ENCODE measurements around the gene CACNB2. TPM values are rescaled to one million over a fixed set of nuclear protein-coding genes. Genes with fewer than 3 reads are reported as not detected.

Gene CACNB2
- total RNA-seq, 1 donor from 2014 or later: 7.6 TPM

DNA sequence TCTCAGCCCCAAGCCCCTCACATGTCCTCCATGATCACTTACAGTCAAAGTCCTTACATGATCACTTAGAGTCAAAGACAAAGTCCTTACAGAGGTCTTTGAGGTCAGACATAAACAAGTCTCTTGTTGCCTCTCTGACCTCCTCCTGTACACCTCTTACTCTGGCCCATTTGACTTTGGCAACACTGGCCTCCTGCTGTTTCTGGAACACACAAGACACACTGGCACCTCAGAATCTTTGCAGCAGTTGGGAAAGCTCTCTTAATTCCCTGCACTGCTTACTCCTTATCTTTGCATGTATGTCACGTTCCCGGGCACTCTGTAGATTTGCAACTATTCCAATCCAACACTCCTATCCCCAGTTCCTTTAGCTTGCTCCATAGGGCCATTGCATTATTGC, 408.9 kb downstream of the CACNB2 start:
- H3K4me3 Mint-ChIP-seq: no peak overlapping the region
- no peaks in the 10 kb centered on the region for H3K4me1 Mint-ChIP-seq (ENCODE audit: unreplicated experiment)
- TF ChIP-seq, protein P1, sequence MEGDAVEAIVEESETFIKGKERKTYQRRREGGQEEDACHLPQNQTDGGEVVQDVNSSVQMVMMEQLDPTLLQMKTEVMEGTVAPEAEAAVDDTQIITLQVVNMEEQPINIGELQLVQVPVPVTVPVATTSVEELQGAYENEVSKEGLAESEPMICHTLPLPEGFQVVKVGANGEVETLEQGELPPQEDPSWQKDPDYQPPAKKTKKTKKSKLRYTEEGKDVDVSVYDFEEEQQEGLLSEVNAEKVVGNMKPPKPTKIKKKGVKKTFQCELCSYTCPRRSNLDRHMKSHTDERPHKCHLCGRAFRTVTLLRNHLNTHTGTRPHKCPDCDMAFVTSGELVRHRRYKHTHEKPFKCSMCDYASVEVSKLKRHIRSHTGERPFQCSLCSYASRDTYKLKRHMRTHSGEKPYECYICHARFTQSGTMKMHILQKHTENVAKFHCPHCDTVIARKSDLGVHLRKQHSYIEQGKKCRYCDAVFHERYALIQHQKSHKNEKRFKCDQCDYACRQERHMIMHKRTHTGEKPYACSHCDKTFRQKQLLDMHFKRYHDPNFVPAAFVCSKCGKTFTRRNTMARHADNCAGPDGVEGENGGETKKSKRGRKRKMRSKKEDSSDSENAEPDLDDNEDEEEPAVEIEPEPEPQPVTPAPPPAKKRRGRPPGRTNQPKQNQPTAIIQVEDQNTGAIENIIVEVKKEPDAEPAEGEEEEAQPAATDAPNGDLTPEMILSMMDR (conservative IDR thresholded peaks at IDR 0.05): no peak
- no peaks in the 10 kb centered on the region for H3K9me3 Mint-ChIP-seq
- no peak overlapping the region for H3K27ac Mint-ChIP-seq
- no peak for DNase-seq (ENCODE audit: extremely low spot score, unreplicated experiment)
- H3K27me3 Mint-ChIP-seq: no peaks in the 10 kb centered on the region
- peaks cover 13% of the 10 kb centered on the region for H3K36me3 Mint-ChIP-seq

DNA sequence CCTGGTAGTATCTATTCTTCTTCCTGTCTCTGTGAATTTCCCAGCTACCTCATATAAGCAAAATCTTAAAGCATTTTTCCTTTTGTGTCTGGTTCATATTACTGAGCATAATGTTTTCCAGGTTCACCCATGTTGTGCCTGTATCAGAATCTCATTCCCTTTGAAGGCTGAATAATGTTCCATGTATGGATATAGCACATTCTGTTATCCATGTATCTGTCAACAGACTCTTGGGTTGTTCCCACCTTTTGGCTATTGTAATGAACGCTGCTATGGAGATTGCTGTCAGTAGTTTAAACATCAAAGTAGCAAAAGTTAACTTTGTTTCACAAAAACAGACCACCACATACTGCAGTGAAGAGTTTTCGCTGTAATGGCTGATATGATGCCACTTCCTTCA, 411.2 kb downstream of the CACNB2 start:
- Mint-ChIP-seq H3K27ac (no peak overlapping the region), H3K9me3 (no peaks in the 10 kb centered on the region), H3K4me1 (ENCODE audit: unreplicated experiment) (no peaks in the 10 kb centered on the region), H3K36me3 (peaks cover 13% of the 10 kb centered on the region), H3K27me3 (no peaks in the 10 kb centered on the region), H3K4me3 (no peak overlapping the region)
- TF ChIP-seq, protein P1 (conservative IDR thresholded peaks at IDR 0.05): no peak
- no peak for DNase-seq (ENCODE audit: extremely low spot score, unreplicated experiment)

DNA sequence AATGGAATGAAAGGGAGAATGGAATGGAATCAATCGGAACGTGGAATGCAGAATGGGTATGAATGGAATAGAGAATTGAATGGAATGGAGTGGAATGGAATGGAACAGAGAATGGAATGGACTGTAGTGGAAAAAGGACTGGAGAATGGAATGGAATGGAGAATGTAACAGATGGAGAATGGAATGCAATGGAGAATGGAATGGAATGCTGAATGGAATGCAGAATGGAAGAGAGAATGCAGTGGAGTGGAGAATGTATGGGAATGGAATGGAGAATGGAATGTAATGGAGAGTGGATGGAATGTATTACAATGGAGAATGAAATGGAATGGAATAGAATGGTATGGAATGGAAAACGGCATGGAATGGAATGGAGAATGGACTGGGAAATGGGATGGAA, 414.3 kb downstream of the CACNB2 start:
- Mint-ChIP-seq H3K36me3 (peaks cover 4% of the 10 kb centered on the region), H3K27me3 (no peaks in the 10 kb centered on the region), H3K4me3 (no peak overlapping the region), H3K27ac (no peak overlapping the region), H3K4me1 (ENCODE audit: unreplicated experiment) (no peaks in the 10 kb centered on the region), H3K9me3 (no peaks in the 10 kb centered on the region)
- TF ChIP-seq, protein P1 (conservative IDR thresholded peaks at IDR 0.05): no peak
- DNase-seq (ENCODE audit: extremely low spot score, unreplicated experiment): no peak

DNA sequence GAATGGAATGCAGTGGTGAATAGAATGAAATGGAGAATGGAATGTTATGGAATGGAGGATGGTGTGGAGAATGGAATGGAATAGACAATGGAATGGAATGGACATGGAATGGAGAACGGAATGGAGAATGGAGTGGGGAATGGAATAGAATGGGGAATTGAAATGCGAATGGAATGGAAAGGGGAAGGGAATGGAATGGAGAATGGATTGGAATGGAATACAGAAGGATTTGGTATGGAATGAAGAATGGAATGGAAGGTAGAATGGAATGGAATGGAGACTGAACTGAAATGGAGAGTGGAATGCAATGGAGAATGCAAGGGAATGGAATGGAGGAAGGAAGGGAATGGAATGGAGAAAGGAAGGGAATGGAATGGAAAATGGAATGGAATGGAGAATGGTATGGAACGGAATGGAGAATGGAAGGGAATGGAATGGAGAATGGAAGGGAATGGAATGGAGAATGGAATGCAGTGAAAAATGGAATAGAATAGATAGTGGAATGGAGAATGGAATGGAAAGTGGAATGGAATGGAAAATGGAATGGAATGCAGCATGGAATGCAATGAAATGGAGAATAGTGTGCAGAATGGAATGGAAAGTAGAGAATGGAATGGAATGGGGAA, 416.4 kb downstream of the CACNB2 start:
- no peaks in the 10 kb centered on the region for H3K4me1 Mint-ChIP-seq (ENCODE audit: unreplicated experiment)
- no peaks in the 10 kb centered on the region for H3K9me3 Mint-ChIP-seq
- DNase-seq (ENCODE audit: extremely low spot score, unreplicated experiment): no peak
- H3K36me3 Mint-ChIP-seq: no peaks in the 10 kb centered on the region
- H3K4me3 Mint-ChIP-seq: no peak overlapping the region
- H3K27me3 Mint-ChIP-seq: no peaks in the 10 kb centered on the region
- TF ChIP-seq, protein P1 (conservative IDR thresholded peaks at IDR 0.05): no peak
- no peak overlapping the region for H3K27ac Mint-ChIP-seq

DNA sequence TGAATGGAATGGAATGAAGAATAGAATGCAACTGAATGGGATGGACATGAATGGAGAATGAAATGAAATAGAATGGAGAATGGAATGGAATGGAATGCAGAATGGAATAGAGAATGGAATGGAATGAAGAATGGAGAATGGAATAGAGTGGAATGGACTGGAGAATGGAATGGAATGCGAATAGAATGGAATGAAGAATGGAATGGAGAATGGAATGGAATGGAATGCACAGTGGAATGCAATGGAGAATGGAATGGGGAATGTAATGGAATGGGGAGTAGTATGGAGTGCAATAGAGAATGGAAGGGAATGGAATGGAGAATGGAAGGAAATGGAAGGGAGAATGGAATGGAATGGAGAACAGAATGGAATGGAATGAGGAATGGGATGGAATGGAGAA, 417.7 kb downstream of the CACNB2 start:
- DNase-seq (ENCODE audit: extremely low spot score, unreplicated experiment): no peak
- no peak overlapping the region for H3K4me3 Mint-ChIP-seq
- TF ChIP-seq, protein P1 (conservative IDR thresholded peaks at IDR 0.05): no peak
- no peaks in the 10 kb centered on the region for H3K36me3 Mint-ChIP-seq
- H3K4me1 Mint-ChIP-seq (ENCODE audit: unreplicated experiment): no peaks in the 10 kb centered on the region
- no peaks in the 10 kb centered on the region for H3K27me3 Mint-ChIP-seq
- H3K27ac Mint-ChIP-seq: no peak overlapping the region
- no peaks in the 10 kb centered on the region for H3K9me3 Mint-ChIP-seq
